GM21367 (cell line): ENCODE data around the gene TSPAN18.

Source experiments
- ATAC-seq: cut with Tn5 transposase; IDR thresholded peaks from one replicate; pipeline ENCODE4 v1.9.1; 2021; ENCODE audit not compliant: unreplicated experiment

The TSPAN18 gene

DNA sequence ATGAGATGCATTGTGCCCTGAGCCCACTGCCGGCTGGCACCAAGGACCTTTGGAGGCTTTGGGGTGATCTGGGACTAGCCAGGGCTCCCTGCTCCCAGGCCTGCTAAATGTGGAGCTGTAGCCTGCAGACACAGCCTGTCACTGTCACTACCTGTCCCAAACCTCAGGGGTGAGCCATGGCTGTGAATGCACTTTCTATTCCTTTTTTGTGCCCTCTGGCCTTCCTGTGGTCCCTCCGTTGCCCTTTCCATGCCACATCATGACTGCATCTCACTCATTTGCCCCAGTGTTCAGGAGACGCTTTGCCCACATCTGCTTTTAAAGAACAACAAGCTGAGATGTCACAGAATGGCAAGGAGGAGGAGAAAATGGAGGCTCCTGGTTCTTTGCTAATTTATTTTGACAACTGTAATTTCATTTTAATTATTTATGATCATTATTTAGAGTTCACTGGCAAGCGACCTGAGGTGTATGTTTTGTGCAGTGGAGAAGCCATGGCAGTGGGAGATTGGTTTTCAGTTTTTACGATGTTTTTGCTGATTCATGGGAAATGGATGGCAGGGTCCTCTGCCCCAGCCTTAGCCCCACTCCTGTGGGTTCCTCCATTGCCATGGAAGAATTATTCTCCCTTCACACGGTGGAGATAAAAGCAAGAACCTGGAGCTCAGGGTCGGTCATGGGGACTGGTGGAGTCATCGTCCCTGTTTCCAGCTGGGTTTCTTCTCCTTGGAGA is 69.2 kb downstream of the TSPAN18 start:
- ATAC-seq, result no peak

DNA sequence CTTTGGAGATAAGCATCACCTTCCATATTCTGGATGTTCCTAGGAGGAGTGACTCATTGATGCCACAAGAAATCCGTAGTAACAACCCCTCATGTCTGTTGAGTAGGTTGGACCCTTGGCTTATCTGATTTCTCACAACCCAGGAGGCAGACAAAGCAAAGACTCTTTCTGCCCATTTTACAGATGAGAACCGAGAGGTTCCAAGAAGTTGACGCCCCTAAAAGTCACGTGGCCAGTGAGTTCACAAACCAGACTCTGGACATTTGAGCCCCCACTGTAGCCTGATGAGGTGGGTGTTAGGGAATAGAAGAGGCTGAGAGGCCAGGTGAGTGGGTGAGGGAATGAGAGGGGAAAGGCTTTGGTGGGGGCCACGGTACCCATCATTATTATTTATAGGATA is 70.3 kb downstream of the TSPAN18 start:
- ATAC-seq, result no peak

DNA sequence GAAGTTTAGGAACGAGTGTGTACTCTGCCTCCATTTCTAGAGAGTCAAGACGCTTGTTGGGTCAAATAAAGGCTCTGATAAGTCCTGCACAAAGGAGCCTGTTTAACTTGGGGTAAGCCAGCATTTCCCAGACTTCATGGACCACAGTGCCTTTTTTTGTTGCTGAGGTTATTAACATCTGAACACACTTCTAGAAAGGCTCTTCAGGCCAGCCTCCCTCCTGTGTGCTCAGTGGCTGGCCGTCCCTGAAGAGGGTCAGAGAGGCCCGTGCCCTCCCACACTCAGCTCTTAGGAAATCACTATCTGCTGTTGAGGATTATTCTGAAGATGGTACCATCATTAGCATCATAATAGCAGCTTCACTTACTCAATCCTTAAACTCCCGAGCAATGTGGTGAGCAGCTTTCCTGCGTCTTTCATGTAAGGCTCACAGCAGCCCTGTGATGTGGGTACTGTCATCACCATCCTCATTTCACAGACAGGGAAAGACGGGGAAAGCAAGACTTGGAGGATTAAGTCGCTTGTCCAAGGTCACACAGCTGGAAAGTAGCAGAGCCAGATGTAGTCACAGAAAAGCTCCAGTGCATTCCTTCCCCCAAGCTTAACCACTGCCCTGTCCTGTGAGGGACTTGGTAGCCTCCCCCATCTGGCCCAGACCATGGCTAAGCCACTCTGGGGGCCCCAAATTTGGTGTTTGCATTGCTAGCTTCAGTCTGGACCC is 71.3 kb downstream of the TSPAN18 start:
- ATAC-seq, result no peak

DNA sequence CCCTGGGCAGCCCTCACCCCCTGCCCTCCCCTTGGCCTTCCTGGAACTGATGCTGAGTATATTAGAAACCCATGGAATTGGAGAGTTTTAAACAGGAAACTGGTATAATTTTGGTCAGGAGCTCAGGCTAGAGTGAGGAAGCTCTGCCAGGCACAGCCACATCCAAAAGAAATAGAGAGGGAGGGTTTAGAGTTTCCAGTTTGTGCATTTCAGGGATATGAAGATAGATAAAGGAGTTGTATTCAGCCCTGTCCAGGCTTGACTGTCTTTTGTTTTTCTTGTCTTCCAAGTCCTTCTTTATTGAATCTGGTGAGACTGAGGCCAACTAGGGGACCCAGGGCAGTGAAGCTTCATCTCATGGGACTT is 71.8 kb downstream of the TSPAN18 start:
- ATAC-seq, result no peak

DNA sequence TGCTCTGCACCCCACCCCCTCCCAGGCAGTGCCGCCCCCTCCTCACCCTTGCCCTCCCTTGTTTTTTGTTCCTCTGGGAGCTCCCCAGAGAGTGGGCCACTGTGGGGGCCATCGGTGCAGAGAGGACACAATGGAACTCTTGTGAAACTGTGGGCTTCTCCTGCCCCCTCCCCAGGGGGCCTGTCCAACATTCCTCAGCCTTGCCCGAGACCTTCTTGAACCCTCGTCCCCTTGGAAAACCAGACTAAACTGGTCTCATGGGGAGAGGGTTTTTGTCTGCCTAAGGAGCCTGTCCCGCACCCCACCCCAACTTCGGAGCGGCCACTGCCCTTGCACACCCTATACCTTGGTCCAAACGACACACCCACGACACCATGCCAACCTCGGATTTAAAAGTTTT is 72.2 kb downstream of the TSPAN18 start:
- ATAC-seq, result no peak

DNA sequence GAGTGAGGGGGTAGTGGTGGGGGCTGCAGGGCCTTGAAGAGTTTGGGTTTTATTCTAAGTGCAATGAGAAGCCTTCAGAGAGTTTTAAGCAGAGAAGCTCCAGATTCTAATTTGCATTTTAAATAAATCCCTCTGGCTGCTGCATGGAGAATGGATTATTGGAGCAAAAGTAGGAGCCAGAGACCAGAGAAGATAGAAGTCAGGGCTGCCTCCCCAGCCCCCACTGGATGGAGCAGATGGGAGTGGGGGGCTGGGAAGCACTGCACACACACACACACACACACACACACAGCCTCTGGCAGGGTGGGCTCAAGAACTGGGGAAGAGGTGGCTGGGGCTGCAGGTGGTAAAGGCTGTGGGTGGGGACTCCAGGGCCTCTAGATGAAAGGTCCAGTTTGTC is 75.6 kb downstream of the TSPAN18 start:
- no peak for ATAC-seq

DNA sequence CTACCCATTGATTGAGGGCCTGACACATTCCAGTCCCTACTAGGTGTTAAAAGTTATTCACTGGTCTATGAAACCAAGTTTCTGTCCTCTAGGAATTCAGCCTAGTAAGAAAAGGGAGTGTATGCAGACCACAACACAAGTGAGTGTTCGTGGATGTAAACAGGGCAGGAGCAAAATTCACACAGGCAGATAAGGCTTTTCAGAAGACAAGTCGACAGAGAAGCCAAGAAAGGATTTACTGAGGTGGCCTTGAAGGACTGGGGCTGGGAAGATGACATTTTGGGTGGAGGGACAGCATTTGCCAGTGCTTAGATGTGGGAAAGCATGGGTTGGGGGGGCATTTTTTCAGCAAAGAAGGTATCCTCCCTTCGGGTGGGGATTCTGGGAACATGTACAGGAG is 76.2 kb downstream of the TSPAN18 start:
- no peak for ATAC-seq

DNA sequence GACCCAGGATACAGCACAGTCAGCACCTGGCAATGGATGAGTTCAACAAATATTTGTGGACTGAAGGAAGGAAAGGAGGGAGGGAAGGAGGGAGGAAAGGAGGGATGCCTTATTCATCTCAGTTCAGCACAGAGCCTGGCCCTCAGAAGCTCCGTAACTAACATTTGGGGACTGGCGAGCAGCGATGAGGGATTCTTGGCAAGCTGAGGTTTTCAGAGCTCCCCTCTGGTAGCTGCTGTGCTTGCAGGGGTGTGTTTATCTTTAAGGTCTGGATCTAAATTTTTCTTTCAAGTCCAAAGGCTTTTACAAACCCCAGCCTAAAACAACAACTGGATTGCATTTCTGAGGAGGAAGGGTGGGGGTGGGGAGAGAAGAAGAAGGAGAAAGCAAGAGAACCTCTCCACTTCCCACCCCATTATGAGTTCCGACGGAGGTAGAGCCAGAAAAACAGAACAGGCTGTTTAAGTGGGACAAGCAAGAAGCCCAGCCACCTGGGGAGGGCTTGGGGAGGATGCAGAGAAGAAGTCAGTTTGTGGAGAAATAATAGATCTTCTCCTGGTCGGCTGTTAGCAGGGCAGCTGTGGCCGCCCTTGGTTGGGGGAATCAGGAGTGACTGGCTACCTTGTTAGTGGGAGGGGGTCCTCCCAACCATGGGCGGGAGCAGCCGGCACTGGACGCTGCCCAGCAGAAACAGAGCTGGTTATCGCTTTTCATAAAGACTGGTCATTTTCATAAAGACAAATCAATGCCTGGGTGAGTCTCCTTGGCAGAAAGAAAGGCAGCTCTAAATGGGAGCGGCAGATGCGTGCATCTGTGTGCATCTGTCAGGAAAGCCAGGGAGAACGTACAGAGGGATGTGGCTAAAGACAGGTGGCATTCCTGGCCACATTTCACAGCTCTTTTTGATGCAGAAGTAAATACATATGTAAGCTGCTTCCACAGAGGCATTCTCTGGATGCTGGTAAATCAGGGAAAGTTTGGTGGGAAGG is 78.0 kb downstream of the TSPAN18 start:
- no peak for ATAC-seq

DNA sequence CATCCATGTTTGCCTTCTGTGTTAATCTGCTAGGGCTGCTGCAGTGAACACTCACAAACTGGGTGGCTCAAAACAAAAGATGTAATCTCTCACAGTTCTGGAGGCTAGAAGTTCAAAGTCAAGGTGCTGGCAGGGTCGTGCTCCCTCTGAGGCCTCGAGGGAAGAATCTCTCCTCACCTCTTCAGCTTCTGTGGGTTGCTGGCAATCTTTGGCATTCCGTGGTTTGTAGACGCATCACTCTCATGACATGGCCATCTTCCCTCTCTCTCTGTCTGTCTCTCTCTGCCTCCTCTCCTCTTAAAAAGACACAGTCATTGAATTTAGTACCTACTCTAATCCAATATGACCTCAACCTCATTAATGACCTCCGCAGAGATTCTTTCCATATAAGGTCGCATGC is 78.8 kb downstream of the TSPAN18 start:
- ATAC-seq, result no peak

DNA sequence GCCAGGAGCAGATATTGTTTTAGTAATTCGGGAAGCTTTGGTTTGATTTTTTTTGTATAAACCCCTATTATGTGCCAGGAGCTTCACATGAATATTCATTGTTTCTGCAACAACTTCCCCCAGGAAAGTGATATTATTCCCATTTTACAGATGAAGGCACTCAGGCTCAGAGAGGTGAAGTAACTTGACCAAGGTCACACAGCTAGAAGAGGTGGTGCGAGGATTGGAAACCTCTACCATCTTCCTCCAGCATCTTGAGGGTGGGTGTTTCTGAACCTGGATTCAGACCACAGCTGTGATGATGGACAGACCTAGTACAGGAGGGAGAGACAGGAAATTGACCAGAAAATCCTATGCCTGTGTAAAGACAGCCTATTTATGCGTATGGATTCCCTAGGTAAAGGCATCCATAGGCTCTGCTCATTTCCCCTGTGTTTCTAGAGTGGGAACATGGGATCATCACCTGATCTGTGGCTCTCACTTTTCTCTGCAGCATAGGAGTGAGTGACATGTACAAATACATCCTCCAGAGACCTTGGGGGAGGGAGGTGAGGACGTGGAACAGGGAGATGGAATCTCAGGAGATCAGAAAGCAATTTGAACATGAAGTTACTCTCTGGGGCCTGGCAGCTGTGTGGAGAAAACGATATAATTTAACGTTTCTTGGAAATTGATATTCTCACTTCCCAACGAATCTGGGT is 81.4 kb downstream of the TSPAN18 start:
- no peak for ATAC-seq

DNA sequence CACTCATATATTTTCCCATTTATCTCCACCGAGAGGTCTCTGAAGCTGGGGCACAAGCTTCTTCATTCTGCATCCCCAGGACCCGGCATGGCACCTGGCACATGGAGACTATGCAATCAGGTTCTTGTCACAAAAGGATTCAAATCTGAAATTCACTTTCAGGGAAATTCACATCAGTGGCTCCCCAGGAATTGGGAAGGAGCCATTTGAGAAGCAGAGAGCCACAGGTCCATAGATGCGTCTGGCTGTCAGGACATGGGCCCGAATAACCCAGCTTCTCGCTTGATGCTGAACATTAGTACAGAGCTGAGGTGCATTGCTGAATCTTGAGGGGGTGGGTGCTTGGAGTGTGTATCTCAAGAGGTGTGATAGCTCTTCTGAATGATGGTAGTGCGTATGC is 82.5 kb downstream of the TSPAN18 start:
- no peak for ATAC-seq

DNA sequence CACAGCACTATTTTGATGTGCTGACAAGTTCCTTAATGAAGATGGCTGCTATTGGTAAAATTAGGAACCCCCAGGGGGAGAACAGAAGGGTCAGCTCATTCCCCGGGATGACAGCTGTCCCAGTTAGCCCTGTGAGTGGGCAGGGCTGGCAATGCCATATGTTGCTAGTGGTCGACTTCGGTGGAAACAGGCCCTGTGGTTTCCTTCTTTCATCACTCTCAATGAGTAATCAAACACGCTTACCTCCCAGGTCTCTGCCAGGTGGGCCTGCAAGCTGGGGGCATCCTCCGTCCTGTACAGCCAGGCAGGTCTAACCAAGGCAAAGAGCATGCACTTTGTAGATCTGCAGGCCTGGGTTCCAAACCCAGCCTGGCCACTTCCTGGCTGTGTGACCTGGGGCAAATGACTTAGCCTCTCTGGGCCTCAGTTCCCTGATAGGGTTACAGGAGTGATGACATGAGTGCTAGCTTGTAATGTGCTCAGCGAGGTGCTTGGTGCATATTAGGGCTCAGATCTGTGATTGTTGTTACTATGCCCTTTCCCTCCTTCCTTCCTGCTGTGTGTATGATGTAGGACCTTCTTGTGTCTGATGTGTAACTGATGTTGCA is 85.2 kb downstream of the TSPAN18 start:
- ATAC-seq, result no peak

DNA sequence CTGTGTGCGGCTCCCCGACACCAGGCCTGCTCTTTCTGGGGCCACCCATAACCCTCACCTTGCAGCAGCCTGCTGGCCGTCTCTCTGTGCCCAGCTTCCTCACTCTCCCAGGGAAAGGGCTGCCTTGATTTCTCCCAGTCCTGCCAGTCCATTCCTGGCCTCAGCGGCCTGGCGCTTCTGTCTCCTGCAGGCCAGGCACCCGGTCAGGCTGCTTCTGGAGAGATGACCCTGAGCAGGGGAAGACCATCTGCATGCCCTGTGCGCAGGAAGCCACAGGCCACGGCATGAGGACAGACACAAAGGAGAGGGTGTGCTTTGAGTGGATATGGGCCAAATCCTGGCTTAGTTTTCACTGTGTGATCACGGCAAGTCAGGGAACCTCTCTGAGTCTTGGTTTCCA is 86.2 kb downstream of the TSPAN18 start:
- ATAC-seq, result no peak

DNA sequence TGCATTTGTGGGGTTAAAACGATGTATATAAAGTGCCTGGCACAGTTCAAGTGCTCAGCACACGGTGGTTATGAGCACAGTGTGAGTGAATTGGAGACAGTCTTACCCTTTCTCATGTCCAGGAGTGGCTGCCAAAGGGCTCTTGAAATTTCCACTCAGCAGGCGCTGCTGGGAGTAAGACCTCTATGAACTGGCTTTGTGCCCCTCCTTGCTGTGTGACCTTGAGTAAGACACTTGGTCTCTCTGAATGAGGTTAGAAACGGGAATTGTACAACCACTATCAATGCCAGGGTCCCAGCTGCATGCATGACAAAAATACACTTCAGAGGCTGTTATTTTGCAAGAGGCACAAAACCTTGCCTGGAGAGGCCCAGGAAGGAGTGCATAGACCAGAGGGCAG is 86.6 kb downstream of the TSPAN18 start:
- no peak for ATAC-seq

DNA sequence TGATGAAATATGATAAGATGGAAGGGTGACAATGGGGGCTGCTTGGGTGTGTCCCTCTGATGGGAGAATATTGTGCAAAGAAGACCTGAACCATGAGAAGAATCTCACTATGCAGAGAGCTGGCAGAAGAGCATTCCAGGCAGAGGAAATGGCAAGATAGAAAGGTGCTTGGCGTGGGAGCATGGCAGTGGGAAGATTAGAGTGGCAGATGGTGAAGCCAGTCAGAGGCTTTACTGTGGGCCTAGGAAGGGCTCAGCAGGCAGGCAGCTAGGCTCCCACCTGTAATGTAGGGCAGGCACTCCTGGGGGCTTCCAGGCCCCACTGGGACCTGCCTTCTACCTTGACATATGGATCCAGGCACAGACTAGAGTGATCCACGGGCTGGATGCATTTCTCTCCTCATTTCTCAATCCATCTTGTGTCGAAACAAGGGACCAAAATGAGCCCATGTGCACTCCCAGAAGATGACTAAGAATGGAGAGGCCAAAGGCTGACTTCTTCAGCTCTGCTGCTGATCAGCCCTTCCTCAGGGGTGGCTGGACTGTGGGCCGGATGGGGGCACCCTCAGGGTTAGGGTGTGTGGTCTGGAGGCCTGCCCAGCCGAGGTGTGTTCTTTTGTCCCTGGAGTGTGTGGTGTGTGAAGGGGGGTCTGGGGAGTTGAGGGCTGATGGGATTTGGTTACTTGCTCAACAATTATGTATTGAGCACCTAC is 88.3 kb downstream of the TSPAN18 start:
- ATAC-seq, result no peak

DNA sequence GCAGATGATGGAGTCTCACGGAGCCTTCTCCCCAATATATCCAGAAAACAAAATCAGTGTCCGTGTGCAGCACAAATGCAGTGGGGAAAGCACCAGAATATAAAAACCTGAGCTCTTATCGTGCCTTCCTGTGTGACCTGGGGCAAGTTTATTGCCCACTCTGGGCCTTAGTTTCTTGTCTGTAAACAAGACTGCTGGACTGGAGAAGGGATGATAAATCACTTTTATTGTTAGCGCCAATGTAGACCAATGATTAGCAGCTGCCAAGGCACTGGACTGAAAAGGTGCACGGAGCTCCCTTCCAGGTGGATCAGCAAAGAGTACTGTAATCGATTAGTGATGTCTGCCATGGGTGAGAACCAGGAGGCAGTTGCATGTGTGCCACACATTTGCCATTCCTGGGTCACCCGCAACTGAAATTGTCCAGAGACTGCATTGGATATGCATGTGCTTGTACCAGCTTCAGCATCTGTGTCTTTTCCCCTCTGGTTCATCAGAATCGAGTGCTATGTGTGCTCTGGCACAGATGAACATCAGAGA is 89.2 kb downstream of the TSPAN18 start:
- ATAC-seq, result no peak

DNA sequence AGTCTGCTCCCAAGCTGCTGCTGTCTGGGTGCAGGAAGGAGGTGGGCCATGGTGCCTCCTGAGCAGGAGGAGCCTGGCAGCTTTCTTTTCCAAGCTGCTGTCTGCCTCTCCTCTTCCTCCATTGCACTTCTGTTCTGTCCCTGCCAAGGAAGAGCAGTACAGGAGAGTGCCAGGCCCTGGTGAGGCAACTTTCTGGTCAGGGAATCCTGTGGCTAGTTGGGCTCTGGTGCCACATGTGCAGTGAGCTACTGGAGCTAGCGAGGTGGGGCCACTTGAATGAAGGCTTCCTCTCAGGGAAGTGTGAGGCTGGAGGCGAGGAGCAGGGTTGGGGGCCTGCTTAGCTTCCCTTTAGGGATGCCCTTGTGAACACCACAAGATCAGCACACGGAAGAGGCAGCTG is 90.0 kb downstream of the TSPAN18 start:
- no peak for ATAC-seq

DNA sequence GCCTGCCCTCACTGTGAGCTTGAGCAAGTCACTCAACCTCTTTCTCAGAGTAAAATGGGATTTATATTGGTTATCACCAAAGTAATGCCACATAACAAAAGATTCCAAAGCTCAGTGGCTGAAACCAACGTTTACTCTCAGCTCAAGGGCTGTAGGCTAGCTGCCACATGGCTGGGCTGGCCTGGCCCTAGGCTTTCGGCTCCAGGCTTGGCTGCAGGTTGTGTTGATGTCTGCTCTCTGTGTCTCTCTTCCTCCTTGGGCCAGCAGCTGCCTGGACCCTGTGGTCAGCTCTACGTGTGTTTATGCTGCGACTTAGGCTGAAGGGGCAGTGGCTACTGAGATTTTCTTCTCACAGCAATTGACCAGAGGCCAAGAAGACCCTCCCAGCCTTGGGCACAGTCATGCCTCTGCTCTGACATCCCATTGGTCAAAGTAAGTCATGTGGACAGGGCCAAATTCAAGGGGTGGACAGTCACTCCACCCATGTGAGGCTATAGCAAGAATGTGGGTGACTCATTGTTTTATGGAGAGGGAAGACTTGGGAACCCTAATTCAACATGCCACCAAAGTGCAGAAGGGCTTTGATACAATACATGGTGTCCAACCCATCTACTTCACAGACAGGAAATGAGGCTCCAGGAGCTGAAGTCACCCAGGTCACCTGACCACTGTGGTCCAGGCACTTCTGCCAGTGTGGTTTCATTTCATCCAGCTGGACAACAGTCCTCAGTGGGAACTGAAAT is 90.6 kb downstream of the TSPAN18 start:
- ATAC-seq, result no peak

DNA sequence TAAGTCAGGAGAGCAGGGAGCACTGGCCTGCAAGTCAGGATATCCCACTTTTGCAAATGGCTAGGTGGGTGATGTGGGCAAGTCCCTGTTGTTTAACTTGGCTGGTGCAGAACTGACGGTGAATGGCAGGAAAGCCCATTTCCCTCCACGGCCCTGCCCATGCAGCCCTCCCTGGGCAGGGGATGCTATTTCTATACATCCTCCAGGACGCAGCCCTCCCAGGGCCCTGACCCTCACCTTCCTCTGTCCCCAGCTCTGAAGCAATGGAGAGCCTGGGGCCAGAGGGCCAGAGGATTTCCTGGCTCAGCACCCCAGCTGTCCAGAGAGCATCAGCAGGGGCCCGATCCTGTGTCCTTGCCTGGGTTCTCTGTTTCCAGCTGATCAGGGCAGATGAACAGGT is 91.3 kb downstream of the TSPAN18 start:
- ATAC-seq, result no peak
